ENCODE data around the gene APLP1. TPM values are rescaled to one million over a fixed set of nuclear protein-coding genes. Genes with fewer than 3 reads are reported as not detected.

APLP1 gene
- total RNA-seq, 2 donors from 2014 or later = 3.6 to 38.0 TPM

- Histone ChIP-seq H3K9me3 (no peaks in the 10 kb centered on the region), H3K27ac (no peak overlapping the region), H3K4me3 (no peak overlapping the region), H3K27me3 (replicated peaks; ENCODE audit: insufficient read depth) (no peaks in the 10 kb centered on the region), H3K36me3 (no peaks in the 10 kb centered on the region), H3K4me1 (replicated peaks) (no peaks in the 10 kb centered on the region)
- intact Hi-C loops (cut with DNase I) = loop anchor here (1.0 kb wide), 1 partner anchor 49 kb away; no protein-coding TSS in a partner anchor
- TF ChIP-seq CTCF (IDR thresholded peaks at IDR 0.05) (peak in 3 of 4 experiments; percentile 32 to 75 (median 42)), POLR2A (IDR thresholded peaks at IDR 0.05) (no peak), POLR2AphosphoS5 (IDR thresholded peaks at IDR 0.05) (peak; percentile 29)
- peak; percentile 42 for DNase-seq (ENCODE audit: low spot score)
- WGBS = 33% methylated on average over 8 of the region's 8 CpGs
Measured at GRCh38 chr19:35882114-35882832, 13.9 kb downstream of the APLP1 start.

GRCh38 chr19:35883882-35884281 lies 15.5 kb downstream of the APLP1 start:
- H3K27ac ChIP-seq = no peak overlapping the region
- intact Hi-C loops (cut with DNase I) = no loop called here
- H3K9me3 ChIP-seq = no peaks in the 10 kb centered on the region
- H3K36me3 ChIP-seq = peaks cover 5 to 11% of the 10 kb centered on the region in 2 donors
- 48% methylated on average over 2 of the region's 2 CpGs for WGBS
- DNase-seq (ENCODE audit: low spot score) = no peak
- H3K27me3 ChIP-seq (replicated peaks; ENCODE audit: insufficient read depth) = no peaks in the 10 kb centered on the region
- no peaks in the 10 kb centered on the region for H3K4me1 ChIP-seq (replicated peaks)
- TF ChIP-seq CTCF (IDR thresholded peaks at IDR 0.05) (no peak), POLR2A (IDR thresholded peaks at IDR 0.05) (no peak), POLR2AphosphoS5 (IDR thresholded peaks at IDR 0.05) (no peak)
- no peak overlapping the region for H3K4me3 ChIP-seq

- Histone ChIP-seq H3K4me3 (no peak overlapping the region), H3K27ac (no peak overlapping the region), H3K4me1 (replicated peaks) (no peaks in the 10 kb centered on the region), H3K27me3 (replicated peaks; ENCODE audit: insufficient read depth) (no peaks in the 10 kb centered on the region), H3K36me3 (peaks cover 8 to 19% of the 10 kb centered on the region in 2 donors), H3K9me3 (no peaks in the 10 kb centered on the region)
- no peak for DNase-seq (ENCODE audit: low spot score)
- 95% methylated on average over 6 of the region's 6 CpGs for WGBS
- TF ChIP-seq CTCF (IDR thresholded peaks at IDR 0.05) (no peak), POLR2A (IDR thresholded peaks at IDR 0.05) (no peak), POLR2AphosphoS5 (IDR thresholded peaks at IDR 0.05) (no peak)
- intact Hi-C loops (cut with DNase I) = no loop called here
Measured at GRCh38 chr19:35885225-35885738, 16.9 kb downstream of the APLP1 start.

GRCh38 chr19:35885904-35886303 lies 17.5 kb downstream of the APLP1 start:
- WGBS = 93% methylated on average over 8 of the region's 8 CpGs
- TF ChIP-seq CTCF (IDR thresholded peaks at IDR 0.05) (no peak), POLR2AphosphoS5 (IDR thresholded peaks at IDR 0.05) (no peak), POLR2A (IDR thresholded peaks at IDR 0.05) (no peak)

GRCh38 chr19:35887197-35887596 lies 18.8 kb downstream of the APLP1 start:
- Histone ChIP-seq H3K36me3 (peaks cover 8 to 19% of the 10 kb centered on the region in 2 donors), H3K4me3 (no peak overlapping the region), H3K4me1 (replicated peaks) (no peaks in the 10 kb centered on the region), H3K27ac (no peak overlapping the region), H3K27me3 (replicated peaks; ENCODE audit: insufficient read depth) (no peaks in the 10 kb centered on the region), H3K9me3 (no peaks in the 10 kb centered on the region)
- intact Hi-C loops (cut with DNase I) = no loop called here
- DNase-seq (ENCODE audit: low spot score) = no peak
- TF ChIP-seq POLR2A (IDR thresholded peaks at IDR 0.05) = no peak
- WGBS = 97% methylated on average over 5 of the region's 5 CpGs

More at GRCh38 chr19:35885904-35886303, 17.5 kb downstream of the APLP1 start:
- intact Hi-C loops (cut with DNase I) = no loop called here
- no peaks in the 10 kb centered on the region for H3K27me3 ChIP-seq (replicated peaks; ENCODE audit: insufficient read depth)
- peaks cover 8 to 19% of the 10 kb centered on the region in 2 donors for H3K36me3 ChIP-seq
- no peak overlapping the region for H3K4me3 ChIP-seq
- DNase-seq (ENCODE audit: low spot score) = no peak
- no peak overlapping the region for H3K27ac ChIP-seq
- no peaks in the 10 kb centered on the region for H3K4me1 ChIP-seq (replicated peaks)
- H3K9me3 ChIP-seq = no peaks in the 10 kb centered on the region
